Measurements from ENCODE around the gene MORF4L1.
A peak's percentile ranks its signal among the peaks of the same experiment; 100 is the strongest.
"Not testable (repeated sequence)": the region's sequence is repeated elsewhere in the genome, so short reads cannot be mapped to it uniquely, and the experiment has no call there.

MORF4L1 gene, protein sequence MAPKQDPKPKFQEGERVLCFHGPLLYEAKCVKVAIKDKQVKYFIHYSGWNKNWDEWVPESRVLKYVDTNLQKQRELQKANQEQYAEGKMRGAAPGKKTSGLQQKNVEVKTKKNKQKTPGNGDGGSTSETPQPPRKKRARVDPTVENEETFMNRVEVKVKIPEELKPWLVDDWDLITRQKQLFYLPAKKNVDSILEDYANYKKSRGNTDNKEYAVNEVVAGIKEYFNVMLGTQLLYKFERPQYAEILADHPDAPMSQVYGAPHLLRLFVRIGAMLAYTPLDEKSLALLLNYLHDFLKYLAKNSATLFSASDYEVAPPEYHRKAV

DNA sequence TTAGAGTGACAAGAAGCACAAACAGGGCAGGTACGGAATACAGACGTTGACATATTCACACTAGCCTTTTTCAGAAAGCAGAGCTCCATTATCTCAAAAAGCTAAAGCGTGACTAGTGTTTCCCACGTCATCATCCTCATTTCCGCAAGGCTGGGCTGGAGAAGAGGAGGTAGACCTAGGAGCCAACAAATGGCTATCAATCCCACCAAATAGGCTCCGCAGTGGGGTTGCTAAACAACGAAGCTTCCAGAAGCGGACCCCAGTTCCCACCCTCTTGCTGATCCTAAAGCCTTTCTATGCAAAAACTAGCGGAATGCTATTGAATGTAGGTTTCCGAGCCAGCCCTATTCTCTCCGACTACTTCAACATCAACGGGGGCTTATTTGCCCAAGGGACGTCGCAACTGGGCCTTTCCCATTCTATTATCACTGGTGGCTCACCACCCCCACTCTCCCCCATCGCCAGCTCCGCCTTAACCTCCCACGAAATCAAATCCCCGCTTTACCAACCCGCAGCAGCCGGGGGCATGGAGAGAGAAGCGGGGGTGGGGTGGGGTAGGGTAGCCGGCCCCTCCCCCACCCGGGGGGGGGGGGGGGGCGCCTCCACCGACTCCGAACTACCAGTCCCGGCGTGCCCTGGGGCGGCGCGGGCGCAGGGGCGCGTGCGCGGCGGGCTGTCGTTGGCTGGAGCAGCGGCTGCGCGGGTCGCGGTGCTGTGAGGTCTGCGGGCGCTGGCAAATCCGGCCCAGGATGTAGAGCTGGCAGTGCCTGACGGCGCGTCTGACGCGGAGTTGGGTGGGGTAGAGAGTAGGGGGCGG, at the start of gene MORF4L1:
TSS of gene MORF4L1 (plus strand) at position 736 of the 817 bp plus-strand sequence. CDS start 128 bp downstream, outside the sequence.
- peak; percentile 97 for DNase-seq (ENCODE audit: low spot score)

DNA sequence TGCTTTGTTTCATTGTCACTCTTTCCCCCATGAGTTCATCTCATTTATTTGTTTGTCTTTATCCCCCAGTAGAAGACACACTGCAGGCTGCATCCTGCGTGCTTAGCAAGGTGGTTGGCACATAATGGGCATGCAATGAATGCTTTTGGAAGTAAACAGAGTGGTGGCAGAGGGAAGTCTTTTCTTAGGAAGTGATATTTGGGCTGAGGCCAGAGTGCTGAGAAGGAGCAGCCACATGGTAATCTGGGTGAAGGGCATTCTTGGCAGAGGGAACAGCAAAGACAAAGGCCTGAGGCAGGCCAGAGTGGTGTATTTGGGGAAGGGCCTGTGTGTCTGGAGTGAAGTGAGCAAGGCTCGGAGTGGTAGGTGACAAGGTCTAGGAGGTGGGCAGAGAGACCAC, 43.8 kb upstream of the MORF4L1 start:
- peak; percentile 78 for DNase-seq (ENCODE audit: low spot score)

DNA sequence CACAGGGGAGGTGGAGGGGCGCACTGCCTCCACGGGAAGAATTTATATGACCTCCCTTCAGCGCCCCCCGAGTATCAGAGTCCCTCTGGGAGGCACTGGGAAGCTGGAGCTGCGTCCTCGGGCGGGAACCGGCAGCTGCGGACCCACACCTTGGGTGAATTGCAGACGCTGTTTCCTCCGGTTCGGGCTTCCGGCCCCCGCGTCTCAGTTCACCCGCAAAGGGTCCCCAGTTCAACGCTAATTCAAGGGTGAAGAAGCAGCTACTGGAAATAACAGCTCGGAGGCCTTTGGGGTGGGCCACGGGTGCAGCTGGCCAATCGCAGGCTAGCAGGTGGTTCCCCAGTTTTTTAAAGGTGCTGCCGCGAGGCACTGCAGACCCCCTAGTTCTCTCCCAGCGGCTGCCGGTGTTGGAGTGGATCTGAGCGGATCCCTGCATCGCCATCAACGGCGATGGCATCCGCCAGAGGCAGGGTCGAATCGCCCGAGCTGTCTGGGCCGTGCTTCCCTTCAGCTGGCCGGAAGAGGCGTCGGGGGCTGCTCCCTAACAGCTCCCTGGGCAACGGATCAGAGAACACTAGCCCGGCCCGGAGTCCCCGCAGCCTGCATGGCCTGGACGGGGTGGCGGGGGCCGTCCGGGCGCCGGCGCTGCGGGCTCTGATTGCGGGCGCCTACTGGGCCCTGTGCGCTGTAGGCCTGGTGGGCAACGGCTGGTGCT, 42.0 kb upstream of the MORF4L1 start:
- DNase-seq (ENCODE audit: low spot score) = no peak

DNA sequence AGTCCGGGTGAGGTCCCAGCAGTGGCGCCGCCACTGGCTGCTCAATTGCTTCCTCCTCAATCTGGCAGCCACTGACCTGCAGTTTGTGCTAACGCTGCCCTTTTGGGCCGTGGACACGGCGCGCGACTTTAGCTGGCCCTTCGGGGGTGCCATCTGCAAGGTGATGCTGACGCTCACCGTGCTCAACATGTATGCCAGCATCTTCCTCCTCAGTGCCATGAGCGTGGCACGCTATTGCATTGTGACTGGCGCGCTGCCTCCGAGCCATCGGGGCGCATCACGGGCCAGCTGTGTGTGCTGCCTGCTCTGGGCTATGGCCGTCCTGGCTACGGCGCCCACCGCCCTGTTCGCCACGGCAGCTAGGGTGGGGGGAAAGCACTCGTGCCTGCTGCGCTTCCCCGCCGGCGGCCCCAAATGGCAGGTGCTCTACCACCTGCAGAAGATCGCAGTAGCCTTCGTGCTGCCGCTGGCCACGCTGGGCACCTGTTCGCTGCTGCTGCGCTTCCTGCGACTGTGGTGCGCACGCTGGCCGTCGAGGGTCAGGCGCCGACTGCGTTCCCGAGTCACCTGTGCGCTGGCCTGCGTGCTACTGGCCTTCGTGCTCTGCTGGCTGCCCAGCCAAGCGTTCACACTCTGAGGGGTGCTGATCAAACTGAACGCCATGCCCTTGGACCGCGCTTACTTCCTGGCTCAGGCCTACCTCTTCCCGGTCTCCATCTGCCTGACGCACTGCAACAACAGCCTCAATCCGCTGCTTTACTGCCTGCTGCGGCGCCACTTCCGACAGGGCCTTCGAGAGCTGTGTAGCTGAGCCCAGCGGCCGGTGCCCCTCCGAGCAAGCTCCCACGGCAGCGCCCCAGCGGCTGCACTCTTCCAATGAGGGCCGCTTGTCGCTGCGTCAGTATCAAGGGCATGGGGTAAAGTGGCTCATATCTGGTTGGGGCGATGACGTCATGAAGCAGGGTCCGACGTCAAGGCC, 41.2 kb upstream of the MORF4L1 start:
- no peak for DNase-seq (ENCODE audit: low spot score)

DNA sequence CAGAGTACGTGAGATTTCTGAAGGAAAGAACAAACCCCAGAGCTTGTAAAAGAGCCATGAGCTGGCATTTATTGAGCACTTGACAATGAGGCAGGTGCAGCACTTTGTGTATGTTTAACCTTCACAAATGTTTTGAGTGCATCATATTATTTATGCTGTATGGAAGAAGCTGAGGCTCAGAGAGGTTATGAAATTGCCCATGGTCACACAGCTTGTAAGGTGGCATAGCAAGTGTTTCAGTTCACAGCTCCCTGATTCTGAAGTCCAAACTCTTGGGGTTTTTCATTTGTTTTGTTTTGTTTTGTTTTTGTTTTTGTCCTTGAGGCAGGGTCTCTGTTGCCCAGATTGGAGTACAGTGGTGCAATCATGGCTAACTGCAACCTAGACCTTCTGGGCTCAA, 36.4 kb upstream of the MORF4L1 start:
- no peak for DNase-seq (ENCODE audit: low spot score)

DNA sequence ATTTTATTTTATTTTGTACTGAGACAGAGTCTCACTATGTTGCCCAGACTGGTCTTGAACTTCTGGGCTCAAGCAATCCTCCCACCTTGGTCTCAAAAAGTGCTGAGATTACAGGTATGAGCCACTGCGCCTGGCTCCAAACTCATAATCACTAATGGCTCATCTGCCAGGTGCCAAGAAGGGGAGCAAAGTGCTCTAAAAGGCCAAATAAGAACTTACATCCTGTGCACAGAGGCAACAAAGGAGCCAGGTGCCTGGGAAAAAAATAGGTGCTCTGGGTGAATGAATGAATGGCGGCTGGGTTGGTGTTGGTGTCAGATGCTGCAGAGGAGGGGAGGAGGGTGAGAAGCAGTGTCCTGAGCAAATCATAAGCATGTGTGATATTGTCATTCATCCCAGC, 35.6 kb upstream of the MORF4L1 start:
- DNase-seq (ENCODE audit: low spot score) = no peak

DNA sequence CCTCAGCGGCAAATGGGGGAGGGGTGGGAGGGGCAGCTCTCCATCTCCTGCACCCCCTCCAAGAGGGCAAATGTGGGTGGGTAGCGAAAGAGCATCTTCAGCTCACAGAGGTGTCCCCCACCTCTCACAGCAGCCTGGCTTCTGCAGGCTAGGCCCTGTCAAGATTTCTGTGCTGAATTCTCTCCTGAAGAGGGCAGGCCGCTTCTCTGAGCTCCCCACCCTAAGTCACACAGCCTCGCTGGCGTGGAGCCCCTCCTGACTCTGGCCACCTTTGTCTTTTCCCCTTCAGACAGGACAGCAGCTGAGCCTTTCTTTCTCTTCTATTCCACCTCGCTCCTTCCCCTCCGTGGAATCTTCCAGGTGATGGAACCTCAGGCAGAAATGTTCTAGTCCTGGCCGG, 35.1 kb upstream of the MORF4L1 start:
- DNase-seq (ENCODE audit: low spot score) = no peak

DNA sequence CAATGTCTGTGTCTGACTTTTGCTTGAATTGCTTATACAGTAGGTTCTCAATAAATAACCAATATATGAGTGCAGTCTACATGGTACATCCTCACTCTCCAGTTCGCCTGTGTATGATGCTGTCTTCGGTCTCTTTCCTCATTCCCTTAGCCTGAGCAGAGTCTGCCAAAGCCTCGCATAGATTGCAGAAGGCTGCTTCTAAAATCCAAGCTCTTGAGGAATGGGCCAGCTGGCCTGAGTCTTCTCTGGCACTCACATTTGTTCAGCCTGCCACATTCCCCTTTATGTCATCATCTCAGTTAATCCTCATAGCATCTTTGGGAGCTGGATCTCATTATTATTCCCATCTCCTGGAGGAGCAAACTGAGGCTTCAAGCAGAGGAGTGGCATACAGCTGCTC, 34.2 kb upstream of the MORF4L1 start:
- no peak for DNase-seq (ENCODE audit: low spot score)

DNA sequence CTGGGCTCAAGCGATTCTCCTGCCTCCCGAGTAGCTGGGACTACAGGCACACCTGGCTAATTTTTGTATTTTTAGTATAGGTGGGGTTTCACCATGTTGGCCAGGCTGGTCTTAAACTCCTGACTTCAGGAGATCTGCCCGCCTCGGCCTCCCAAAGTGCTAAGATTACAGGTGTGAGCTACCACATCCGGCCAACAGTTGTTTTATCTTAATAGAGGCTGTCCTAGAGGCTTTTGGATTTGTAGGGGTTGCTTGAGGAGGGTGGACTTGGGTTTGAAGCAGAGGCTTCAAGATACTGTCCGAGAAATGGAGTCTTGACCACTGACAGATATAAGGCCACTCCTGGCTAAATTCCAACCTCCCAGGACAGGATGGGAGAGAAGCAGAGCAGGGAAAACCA, 33.5 kb upstream of the MORF4L1 start:
- DNase-seq (ENCODE audit: low spot score) = not testable (repeated sequence)

DNA sequence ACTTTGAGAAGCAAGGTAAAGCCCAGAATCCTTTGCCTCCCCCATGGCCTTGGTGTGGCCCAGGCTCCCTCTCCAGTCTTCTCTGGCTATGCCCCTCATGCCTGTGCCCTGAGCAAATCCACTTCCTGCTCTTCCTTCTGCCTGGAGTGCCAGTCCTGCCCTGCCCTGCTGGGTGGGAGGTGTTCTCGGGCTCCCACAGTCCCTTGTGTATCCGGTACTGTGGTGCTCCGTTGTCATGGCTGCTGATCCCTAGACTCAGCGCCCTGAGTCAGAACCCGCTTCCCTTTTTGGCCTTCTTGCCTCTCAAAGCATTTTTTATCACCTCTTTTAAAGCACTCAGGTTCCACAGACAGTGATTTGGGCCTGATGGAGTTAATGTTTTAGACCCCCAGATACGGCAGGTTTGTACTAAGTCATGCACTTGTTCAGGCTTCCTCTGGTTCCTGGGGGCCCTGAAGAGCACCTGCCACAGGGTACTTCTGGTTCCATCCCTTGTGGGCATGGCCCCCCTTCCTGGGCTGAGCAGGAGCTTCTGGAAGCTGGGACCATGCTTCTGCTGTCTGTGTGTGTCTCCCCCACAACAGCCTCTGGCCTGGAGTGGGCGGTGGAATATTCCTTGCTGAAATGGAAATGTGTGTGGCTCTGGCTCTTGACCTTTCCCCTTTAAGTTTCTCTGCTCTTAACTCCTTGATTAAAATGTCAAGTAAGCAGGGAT, 31.9 kb upstream of the MORF4L1 start:
- no peak for DNase-seq (ENCODE audit: low spot score)

DNA sequence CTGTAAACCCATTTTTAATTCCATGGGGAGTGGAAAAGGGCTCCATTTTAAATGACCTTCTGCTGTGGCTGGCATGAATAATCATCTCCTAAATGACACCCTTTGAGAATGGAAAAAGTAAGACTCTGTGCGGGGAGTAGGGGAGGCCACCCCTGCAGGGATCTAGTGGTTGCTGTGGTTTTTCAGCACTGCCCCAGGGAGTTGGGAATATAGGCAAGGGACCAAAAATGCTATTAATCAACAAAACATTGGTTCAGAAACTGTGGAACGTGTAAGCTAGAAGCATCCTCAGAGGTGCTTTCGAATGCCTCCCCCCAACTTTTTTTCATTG, 31.3 kb upstream of the MORF4L1 start:
- no peak for DNase-seq (ENCODE audit: low spot score)

DNA sequence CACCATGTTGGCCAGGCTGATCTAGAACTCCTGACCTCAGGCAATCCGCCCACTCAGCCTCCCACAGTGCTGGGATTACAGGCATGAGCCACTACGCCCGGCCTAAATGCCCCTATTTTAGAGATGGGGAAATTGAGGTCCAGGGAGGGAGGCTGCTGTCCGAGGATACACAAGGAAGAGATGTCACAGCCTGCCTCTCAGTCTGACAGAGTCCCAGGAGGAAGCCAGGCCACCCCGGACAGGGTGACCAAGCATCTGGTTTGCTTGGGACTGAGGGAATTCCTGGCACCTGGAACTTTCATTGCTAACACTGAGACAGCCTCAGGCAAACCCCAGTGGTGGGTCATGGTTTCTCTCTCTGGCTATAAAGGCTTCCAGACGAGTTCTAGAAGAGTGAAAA, 30.8 kb upstream of the MORF4L1 start:
- no peak for DNase-seq (ENCODE audit: low spot score)

DNA sequence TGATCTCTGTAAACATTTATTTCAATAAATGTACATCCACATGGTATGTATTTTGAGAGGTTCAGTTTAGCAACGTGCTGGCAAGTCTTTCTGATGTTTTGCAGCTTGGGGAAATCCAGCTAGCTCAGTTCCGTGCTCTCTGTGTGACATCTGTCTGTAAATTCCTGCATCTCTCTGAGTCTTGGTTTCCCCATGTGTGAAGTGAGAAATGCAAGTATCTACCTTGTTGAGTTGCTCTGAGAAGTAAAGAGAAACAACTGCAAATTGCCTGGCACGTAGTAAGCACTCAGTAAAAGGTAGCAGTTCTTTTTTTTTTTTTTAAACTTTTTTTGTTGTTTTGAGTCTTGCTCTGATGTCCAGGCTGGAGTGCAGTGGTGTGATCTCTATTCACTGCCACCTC, 30.2 kb upstream of the MORF4L1 start:
- DNase-seq (ENCODE audit: low spot score) = no peak

DNA sequence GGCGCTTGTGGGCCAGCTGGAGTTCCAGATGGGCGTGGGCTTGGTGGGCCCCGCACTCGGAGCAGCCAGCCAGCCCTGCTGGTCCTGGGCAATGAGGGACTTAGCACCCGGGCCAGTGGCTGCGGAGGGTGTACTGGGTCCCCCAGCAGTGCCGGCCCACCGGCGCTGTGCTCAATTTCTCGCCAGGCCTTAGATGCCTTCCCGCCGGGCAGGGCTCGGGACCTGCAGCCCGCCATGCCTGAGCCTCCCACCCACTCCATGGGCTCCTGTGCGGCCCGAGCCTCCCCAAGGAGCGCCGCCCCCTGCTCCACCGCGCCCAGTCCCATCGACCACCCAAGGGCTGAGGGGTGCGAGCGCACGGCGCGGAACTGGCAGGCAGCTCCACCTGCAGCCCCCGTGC, 25.8 kb upstream of the MORF4L1 start:
- DNase-seq (ENCODE audit: low spot score) = not testable (repeated sequence)

DNA sequence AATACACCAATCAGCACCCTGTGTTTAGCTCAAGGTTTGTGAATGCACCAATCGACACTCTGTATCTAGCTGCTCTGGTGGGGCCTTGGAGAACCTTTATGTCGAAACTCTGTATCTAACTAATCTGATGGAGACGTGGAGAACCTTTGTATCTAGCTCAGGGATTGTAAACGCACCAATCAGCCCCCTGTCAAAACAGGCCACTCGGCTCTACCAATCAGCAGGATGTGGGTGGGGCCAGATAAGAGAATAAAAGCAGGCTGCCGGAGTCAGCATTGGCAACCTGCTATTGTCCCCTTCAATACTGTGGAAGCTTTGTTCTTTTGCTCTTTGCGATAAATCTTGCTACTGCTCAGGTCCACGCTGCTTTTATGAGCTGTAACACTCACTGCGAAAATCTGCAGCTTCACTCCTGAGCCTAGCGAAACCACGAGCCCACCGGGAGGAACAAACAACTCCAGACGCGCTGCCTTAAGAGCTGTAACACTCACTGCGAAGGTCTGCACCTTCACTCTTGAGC, 25.2 kb upstream of the MORF4L1 start:
- DNase-seq (ENCODE audit: low spot score) = not testable (repeated sequence)

DNA sequence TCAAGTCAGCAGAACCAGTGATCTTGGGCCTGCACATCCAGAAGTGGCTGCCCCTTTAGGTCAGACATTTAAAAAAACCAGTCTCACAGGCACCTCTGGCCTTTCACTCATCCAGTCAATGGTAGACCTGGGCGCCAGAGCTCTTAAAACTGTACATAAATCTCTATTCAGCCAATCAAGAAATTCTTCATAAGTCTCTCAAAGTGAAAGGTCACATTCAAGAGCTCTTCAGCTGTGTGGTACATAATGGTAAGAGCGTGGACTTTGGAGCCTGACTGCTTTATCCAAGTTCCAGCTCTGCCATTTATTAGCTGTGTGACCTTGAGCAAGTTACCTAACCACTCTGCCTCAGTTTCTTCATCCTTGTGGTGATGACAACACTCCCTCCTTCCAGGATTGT, 22.3 kb upstream of the MORF4L1 start:
- no peak for DNase-seq (ENCODE audit: low spot score)

DNA sequence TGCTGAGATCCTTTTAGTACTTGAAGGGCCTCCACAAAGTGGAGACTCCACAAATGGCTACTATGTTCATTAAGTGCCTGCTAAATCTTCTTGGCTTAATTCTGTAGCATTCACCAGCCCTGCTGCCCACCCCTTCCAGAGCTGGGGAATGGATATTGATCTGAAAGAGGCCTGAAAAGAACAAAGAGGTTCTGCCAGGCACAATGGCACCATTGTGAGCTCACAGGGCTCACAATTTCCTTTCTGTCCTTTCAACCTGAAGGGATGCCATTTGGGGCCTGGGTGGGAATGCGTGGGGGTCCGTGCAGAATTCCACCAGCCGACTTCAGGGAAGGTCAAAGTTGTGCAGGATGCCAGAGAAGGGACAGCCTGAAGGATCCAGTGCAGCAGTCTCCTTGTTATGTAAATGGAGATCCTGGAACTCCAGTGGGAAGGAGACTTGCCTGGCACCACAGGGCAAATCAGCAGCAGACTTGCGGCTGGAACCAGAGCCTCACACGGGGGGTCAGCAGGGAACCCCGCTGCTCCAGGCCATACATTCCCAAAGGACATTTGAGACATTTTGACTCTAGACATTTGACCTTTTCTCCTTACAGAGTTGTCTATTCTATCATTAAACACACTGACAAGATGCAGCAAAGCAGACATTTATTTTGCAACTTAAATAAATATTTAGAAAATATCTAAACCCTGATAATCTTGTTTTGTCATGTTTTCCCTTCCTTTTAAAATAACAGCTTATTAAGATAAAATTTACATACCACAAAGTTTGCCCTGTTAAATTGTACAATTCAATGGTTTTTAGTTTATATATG, 21.5 kb upstream of the MORF4L1 start:
- peak; percentile 70 for DNase-seq (ENCODE audit: low spot score)

DNA sequence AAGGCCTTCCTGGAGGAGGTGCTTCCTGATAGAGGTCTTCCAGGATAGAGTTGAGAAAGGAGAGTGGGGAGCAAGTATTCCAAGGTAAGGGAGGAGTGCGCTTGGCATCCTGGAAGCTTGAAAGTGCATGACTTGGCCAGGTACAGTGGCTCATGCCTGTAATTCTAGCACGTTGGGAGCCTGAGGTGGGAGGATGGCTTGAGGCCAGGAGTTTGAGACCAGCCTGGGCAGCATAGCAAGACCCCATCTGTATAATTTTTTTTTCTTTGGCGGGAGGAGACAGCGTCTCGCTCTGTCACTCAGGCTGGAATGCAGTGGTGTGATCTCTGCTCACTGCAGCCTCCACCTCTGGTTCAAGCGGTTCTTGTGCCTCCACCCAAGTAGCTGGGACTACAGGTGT, 19.2 kb upstream of the MORF4L1 start:
- no peak for DNase-seq (ENCODE audit: low spot score)

DNA sequence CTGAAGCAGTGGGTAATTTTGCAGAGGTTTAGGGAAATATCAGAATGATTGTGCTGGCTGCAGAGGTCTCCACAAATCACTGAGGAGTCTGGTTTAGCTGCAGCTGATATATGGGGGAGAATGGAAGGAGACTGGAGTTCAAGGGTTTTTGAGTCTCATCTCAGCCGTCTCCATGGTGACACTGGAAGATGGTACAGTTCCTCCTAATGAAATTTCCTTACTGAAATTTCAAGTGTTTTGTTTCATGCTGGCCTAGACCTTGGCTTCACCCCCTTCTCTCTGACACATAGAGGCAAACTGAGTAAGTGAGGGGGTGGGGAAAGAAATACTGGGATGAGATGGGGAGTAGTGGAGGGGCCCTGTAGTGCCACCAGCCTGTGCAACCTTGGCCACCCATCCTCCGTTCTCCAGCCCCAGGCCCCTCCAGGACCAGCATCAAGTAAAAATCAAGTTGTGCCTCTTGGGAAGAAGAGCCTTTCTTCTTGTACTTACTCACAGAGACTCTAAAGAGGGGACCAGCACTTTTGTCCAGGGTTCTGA, 17.8 kb upstream of the MORF4L1 start:
- DNase-seq (ENCODE audit: low spot score) = no peak

DNA sequence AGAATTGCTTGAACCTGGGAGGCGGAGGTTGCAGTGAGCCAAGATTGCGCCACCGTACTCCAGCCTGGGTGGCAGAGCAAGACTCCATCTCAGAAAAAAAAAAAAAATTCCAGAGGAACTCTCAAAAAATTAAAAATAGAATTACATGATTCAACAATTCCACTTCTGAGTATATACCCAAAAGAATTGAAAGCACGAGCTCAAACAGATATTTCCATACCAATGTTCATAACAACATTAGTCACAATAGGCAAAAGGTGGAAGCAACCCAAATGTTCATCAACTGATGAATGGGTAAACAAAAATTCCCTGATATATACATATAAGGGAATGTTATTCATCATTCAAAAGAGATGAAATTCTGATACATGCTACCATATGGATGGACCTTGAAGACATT, 16.9 kb upstream of the MORF4L1 start:
- DNase-seq (ENCODE audit: low spot score) = no peak

Data from Ammon's horn (tissue), 1 donor.